NCI-H2029 treated with DMSO at 0.1 percent for 48 hours (cell line): ENCODE data around the gene GKN1.

Experiments used
- DNase-seq: peaks from one replicate; lab custom pipeline; 2025; lab: John Stamatoyannopoulos, UW

Gene GKN1

DNA sequence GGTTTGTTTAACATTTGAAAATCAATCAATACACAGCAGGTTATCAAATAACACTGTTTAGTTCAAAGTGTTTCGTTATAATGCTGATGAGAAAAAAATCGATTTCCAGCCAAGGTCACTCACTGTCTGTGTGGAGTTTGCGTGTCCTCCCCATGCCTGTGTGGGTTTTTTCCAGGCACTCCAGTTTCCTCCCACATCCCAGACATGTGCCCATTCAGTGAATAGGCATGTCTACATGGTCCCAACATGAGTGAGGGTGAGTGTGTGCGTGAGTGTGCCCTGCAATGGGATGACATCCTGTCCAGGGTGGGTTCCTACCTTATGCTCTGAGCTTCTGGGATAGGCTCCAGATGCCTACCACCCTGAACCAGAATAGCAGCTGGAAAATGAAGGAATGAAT lies 13.1 kb upstream of the GKN1 start:
- DNase-seq = no peak

DNA sequence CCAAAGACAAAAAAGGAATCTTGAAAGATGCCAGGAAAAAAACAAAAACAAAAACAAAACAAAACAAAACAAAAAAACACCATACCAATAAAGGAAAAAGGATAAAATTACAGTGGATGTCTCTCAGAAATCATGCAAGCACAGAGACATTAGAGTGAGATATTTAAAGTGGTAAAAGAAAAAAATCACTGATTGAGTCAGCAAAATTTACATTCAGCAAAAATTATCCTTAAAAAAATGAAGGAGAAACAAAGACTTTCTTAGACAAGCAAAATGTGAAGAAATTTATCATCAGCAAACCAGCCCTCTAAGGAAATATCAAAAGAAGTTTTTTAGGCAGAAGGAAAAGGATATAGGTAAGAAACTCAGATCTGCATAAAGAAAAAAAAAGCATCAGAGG lies 10.2 kb upstream of the GKN1 start:
- no peak for DNase-seq

DNA sequence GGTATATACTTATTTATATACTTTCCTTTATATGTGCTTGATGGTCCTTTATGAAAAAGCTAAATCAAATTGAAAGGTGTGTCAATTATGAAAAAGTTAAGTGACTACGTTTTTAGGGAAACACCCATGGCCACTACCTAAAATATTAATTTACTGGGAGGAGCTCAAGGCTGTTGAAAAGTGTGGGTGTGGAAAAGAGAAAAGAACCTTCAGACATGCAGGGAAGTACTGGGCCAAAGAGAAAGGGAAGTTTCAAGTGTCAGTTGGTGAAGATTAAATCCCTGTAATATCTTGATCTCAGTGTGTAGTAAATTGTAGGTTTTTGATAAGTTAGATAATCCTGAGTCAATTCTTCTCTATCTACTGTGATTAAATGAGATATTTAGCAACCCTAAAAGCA lies 6.2 kb upstream of the GKN1 start:
- DNase-seq = no peak

DNA sequence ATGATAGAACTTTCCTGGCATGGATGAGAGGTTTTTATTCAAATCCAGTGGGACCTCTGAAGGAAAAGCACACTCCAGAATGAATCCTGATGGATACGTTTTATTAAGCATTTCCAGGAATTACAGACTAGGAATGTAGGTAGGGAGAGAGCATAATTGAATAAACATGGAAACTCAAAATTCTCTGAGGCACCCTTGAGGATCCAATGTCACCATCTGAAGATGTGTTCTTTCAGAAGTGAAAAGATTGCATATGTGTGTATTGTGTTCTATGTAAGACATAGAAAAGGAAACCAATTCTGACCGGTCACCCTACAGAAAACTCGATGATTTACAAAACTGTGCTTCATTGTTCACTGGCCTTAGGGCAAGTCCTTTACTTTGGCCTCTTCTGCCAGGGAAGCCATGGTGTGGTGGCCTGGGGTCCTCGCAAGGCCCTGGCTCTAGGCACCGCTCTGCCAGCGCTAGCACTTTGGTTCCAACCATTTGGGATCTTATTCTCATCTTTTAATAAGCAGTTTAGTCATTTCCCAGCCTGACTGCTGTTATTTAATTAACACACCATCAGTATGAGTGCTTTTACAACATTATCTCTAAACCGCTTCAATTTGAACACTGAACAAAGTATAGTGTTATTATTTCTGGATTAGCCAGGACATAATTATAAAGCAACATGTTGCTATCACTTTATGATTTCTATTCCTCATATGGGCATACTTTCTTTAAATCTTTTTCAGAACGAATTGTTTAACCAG lies 4.5 kb upstream of the GKN1 start:
- no peak for DNase-seq

DNA sequence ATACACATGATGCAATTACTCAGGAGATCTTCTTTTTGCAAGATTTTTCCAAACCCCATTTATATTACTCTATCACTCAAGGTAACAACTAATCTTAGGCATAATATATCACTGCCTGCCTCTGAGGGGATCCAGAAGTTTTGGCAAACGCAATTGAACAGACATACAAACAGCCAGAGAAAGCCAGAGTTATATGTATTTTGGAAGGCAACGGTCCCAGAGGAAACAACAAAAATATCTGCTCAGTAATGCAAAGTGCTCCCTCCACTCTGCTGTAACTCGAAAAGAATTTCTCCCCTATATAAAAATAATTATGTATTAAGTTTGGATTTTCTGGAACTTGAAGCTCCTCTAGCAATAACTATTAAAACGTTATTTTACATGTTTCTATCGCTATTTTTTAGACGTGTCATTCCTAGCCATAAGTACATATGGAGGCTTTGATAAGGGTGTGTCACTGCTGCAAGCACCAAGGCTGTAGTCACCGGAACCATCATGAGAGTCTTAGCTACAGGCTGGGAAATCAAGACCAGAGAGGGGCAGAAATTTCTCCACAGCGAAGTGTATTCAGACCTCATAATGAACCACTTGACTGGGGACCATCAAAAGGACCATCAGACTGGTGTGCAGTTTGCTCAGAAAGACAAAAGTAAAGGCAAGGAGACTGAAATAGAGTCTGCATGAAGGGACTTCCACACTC lies 3.7 kb upstream of the GKN1 start:
- DNase-seq = no peak

DNA sequence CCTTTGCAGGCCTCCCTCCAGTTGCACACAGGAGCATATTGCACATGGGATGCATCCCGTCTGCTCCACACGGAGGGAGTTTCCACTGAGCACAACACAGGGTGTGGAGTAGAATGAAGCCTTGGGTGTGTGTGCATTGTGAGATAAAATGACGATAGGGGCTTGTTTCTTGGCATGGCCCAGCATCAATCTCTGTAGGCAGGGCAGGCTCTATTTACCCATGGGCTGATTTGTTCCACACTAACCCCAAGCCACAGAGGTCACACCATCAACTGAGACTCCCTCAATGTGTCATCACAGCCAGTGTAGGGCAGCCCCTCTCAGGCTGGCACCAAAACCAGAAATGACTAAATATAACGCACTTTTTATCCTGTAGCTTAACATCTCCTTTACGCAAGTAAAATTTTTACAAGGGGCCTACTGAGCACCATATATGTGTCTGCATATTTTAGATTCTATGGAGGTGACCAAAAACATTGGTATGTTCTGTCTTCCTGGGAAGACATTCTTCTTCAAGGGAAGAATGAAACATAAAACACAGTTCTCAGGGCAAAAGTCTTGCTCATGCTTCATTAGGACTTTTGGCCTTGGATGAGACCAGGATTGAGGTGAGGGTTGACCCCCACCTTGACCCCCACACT lies 2.7 kb upstream of the GKN1 start:
- DNase-seq = no peak

DNA sequence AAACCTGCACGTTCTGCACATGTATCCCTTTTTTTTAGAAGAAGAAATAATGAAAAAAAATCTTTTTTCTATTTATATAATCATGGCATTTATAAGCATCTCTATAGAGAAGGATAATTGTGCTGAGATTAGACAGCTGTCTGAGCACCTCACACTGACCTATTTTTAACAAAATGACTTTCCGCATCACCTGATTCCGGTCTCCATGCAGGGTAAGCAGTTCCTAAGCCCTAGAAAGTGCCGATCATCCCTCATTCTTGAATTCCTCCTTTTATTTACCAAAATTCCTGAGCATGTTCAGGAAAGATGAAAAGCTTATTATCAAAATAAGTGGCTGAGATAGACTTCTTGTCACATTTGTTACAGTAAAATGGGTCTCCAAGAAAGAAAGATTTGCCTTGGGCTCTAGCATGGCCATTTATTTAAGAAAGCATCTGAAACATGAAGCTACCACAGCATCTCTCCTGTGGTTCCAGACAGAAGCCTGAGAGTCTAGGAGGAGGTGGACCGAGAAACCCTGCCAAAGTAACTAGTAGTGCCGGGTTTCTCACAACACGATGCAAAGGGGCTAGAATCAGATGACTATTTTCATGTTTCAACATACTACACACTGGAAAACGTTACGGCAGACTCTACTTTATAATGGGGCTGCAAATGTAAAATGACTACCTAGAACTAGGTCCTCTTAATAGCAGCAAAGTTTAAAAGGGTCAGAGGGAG lies 670 bp downstream of the GKN1 start:
- no peak for DNase-seq

DNA sequence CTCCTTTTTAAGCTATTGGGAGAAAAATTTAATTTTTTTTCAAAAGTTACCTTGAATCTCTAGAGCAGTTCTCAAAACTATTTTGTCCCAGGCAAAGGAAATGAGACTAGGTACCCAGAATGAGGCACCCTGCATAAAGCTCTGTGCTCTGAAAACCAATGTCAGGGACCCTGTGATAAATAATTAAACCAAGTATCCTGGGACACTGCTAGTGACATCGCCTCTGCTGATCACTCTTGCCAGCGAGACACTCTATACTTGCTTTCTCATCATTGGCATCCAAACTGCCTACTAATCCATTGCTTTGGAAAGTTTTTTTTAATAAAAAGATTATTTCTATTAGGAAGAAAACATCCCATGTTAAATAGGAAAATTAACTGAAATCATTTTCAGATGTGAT lies 1.4 kb downstream of the GKN1 start:
- no peak for DNase-seq

DNA sequence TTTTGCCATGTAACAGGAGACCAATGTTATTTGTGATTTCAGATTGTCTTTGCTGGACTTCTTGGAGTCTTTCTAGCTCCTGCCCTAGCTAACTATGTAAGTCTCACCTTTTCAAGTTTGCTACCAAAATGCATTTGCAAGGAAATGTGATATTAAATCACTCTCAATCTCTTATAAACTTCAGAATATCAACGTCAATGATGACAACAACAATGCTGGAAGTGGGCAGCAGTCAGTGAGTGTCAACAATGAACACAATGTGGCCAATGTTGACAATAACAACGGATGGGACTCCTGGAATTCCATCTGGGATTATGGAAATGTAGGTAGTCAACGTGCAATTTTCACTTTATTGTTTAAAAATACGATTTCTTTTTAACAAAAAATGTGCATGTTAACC lies 3.0 kb downstream of the GKN1 start:
- no peak for DNase-seq

DNA sequence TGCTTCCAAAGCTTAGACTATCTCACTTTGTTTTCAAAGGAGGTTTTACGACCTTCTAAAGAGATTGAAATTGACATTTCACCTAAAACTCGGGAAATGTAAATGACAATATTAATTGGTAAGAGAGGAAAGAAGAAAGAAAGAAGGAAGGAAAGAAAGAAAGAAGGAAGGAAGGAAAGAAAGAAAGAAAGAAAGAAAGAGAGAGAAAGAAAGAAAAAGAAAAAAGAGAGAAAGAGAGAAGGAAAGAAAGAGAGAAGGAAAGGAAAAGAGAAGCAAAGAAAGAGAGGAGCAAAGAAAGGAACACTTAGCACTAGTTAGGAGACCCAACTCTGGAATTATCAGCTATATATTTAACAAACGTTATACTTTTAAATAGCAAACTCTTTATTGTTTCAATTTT lies 3.7 kb downstream of the GKN1 start:
- no peak for DNase-seq

DNA sequence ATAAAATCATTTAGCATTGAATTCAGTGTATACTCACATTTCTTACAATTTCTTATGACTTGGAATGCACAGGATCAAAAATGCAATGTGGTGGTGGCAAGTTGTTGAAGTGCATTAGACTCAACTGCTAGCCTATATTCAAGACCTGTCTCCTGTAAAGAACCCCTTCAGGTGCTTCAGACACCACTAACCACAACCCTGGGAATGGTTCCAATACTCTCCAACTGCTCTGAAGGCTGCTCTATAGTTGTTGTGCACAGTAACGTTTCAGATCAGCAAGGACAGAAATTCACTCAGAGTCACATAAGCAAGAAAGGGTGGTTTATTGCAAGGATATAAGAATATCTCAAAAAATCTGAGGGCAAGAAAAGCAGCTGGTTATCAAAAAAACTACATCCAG lies 6.5 kb downstream of the GKN1 start:
- peak; percentile 82 for DNase-seq

DNA sequence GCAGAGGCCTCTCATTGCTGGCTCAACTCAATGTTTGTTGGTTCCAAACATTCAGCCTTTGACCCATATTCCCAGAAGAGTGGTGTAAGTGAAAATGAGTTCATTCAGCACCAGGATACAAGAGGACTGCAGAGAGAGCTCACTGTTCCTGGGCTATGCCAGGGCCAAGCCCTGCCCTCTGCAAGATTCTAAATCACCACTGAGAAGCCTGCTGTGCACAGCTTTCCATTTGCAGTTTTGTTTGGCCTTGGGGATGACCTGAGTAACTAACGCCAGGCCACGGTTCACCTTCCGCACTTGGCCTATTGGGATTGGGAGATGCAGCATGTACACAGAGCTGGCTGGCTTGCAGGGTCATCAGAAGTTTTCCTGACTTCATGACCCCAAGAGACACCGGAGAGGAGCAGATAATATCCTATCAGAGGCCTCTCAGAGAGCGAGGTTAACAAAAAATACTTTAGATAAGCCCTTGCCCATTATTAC lies 12.6 kb downstream of the GKN1 start:
- no peak for DNase-seq

DNA sequence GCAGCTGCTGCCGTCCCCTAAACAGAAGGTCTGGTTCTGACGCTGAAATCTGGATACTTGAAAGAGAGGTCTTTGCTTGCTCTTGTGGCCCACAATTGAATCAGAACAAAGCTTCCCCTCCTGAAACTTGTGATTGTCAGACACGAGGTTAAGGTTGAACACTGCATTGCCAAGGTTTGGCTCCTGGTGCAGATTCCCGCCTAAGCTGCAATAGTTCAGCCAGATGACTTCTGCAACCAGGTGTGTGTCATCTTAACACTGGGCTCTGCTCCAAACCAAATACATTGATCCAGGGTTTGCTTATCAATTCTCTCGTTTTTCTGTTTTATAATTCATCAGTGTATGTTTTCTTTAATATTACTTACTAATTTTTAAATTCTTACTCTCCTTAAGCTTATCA lies 14.6 kb downstream of the GKN1 start:
- no peak for DNase-seq

DNA sequence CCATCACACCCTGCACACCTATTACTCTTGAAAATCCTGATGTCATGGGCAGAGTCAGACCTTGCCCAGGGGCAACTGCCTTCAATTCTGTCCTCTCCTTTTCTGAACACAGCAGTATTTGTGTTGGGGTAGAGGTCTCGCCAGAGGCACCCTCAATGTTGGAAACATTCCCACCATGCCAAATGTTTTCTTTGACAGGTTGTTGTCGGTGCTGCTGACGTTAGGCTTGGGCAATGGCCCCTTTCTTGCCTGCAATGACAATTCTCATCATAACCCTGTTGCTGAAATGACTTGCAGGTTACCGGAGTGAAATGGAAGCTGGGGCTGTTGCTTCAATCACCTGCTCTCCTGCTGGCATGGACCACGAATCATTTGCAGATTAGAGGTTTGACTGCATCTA lies 17.9 kb downstream of the GKN1 start:
- no peak for DNase-seq

DNA sequence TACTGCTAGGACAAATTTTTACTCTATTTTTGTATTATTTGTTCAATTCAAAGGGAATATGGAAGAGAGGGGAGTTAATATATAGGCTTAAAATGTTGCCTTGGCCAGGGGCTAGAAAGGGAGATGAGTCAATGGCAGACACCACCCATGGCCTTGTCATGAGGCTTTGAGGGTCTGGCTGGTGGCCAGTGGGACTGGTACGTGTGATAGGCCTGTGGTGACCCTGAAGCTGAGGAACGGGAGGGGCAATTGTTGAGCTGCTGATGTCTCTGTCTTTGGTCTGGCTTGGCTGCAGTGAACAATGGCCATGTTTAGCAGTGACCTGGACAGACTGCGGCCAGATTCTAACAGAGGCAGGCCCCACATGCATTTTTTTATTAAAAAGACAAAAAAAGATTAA lies 18.5 kb downstream of the GKN1 start:
- no peak for DNase-seq

DNA sequence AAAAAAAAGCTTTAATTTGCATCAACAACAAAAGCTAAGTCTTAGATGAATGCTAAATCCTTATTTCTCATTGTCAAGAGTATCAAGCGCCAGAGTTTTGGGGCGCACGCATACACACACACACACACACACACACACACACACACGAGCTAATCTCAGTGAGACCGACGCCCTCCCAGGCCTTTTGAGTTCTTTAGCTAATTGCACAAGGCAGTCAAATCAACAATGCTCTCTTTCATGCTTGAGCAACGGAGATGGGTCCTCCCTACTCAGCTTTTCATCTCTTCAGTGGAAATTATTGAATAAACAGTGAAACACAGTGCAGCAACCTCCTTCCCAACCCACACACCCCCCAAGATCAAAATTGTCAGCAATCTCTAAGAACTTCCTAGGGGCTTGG lies 19.2 kb downstream of the GKN1 start:
- DNase-seq = no peak

DNA sequence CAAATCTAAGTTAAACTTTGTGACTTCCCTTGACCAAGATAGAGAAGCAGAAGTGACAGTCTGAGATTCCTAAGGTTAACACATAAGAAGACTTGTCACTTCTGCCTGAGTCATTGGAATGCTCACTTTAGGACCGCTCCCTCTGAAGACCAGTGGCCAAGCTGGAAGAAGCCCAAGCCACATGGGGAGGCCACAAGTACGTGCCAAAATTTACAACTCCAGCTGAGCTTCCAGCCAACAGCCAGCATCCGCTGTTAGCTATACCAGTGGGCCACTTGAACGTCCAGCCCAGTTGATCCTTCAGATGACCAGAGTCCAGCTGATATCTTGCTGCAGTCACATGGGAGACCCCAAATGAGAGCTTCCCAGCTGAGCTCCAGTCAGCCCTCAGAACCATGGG lies 20.4 kb downstream of the GKN1 start:
- DNase-seq = no peak

DNA sequence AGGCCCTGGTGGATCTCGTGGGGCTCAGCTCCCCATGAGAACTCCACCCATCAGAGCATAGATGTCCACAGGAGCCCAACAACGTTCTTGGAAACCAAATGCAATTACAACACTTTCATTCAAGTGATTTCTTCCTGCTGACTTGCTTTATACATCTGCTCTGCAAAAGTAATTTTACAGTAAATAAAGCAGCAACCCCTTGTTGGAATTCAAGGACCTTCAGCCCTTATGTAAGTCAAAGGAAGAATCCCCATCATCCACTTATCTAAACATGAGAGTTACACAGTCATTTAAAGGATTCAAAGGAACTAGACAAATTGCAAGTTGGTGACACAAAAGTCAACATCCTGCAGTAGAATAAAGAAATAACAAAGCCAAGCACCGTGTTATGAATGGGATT lies 21.5 kb downstream of the GKN1 start:
- DNase-seq = no peak

DNA sequence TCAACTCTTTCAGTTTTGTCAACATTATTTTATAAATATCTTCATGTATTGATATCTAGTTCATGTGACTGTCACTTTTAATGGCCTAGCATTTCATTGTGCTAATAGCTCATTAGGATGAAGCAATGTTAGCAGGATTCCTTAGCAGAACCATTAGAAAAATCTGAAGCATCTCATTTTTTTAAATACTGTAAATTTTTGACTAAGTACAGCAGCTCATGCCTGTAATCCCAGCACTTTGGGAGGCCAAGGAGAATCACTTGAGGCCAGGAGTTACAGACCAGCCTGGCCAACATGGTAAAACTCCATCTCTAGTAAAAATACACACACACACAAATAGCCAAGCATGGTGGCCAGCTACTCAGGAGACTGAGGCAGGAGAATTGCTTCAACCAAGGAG lies 23.0 kb downstream of the GKN1 start:
- no peak for DNase-seq

DNA sequence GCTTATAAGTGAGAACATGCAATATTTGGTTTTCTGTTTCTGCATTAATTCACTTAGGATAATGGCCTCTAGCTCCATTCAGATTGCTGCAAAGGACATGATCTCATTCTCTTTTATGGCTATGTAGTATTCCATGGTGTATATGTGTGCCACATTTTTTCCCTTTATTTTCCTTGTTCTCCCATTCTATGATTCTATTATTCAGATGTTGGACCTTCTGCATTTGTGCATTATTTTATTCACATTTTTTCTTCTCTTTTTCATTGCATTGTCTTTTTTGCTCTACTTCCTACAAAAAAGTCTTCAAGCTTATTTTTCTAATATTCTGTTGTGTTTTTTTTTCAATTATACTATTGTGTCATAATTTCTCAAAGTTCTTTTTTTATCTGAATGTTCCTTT lies 27.4 kb downstream of the GKN1 start:
- DNase-seq = no peak

DNA sequence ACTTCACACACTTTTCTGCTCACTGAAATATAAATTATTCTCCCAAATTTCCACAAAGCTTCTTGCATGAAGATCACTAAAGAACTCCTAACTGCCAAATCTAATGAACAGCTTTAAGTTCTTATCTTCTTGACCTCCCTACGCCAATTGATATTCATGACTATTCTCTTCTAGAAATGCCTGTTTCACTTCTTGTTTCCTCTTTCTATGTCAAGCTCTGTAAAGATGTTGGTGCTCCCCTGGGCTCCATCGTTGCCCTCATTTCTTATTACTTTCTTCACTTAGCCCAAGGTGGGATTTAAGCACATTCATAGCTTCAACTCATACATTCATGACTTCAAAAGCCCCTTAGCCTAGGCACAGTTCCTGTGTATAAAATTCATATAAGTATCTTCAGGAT lies 29.3 kb downstream of the GKN1 start:
- DNase-seq = no peak

DNA sequence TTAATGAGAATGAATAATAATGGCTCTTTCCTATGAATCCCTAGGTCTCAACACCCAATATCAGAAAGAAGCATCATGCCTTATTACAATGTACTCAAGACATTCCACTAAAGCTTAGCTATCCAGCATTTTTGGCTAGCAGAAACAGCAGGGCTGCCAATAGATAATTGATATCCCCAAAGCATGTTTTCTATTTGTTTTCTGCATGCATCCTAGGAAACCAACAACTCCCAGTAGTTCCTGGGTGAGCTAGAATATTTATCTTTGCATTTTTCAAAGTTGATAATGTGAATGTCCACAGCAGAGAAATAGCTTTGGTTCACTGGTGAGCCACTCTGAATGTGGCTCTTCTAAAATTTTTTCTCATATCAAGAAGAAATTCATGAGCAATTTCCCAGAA lies 32.7 kb downstream of the GKN1 start:
- no peak for DNase-seq

DNA sequence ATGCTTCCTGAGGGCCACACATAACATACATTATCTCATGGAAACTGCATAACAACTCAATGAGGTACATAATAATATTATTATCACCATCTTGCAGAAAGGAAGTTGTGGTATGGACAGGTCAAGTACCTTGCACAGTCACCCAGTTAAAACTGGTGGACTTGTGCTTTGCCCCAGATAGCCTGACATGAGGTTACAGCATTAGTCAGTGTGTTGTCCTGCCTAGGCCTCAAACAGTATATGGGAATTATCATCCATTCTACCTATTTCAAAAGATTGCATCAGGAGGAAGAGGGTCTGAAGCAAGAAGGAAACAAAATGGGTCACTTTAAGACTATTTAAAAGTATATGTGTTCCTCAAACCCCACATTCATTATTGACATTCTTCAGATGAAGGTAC lies 33.2 kb downstream of the GKN1 start:
- no peak for DNase-seq
